Pancreas (tissue), 10 donors: Measurements from ENCODE around the gene GCC1. TPM values are rescaled to one million over a fixed set of nuclear protein-coding genes. Genes with fewer than 3 reads are reported as not detected.

Experiments used
- ATAC-seq, 4 donors: fragments of 200-7000 bp; cut with Tn5 transposase; one replicate each; pipeline versions ENCODE4 v1.8.0 to v1.9.1; 2020; ENCODE audit warnings: mild to moderate bottlenecking in 4 of 4, moderate library complexity in 4 of 4
- DNase-seq, 6 donors: peaks; one replicate each; pipeline ENCODE4 v3.0.0-alpha.2; 2020
- FAIRE-seq: peaks from 2 replicates; lab custom pipeline; 2012; peaks lifted over from hg19 to GRCh38; lab: Jason Lieb, UNC
- H3K27ac ChIP-seq, 4 donors: fragments of 200-600 bp; sonication (generic); 1 replicate in 3 of 4; 2 replicates in 1 of 4; pipeline versions ENCODE4 v1.5.0 to v1.8.0; 2020
- H3K27me3 ChIP-seq, 4 donors: fragments of 200-600 bp; one replicate each; pipeline ENCODE4 v1.8.0; 2021
- H3K36me3 ChIP-seq, 3 donors: fragments of 200-600 bp; sonication (generic) in 1 of 3; one replicate each; pipeline versions ENCODE4 v1.5.0 to v1.8.0; 2020 to 2021
- H3K4me1 ChIP-seq, 3 donors: fragments of 200-600 bp; one replicate each; pipeline ENCODE4 v1.8.0; 2021
- H3K4me3 ChIP-seq, 4 donors: fragments of 200-600 bp; sonication (generic) in 2 of 4; one replicate each; pipeline versions ENCODE4 v1.5.0 to v1.8.0; 2020 to 2021
- H3K9me3 ChIP-seq, 4 donors: fragments of 200-600 bp; one replicate each; pipeline ENCODE4 v1.8.0; 2021
- WGBS, 2 donors: extraction: QIAGEN DNeasy Blood & Tissue Kit; methylation state at CpG; one replicate each; pipeline ENCODE4 v1.1.7; 2013; 5-methylcytosine and 5-hydroxymethylcytosine counted together
- intact Hi-C, 3 donors: fragments of 100-400 bp; cut with DNase I; formaldehyde crosslinking; loops; one replicate each; pipeline versions ENCODE4 v1.11.1 to v1.14.2; 2022
- polyA plus RNA-seq, 2 donors: library from polyadenylated mRNA; stranded (reverse); fragments of 200-250 nt; gene quantifications; one replicate each; pipeline ENCODE4 v1.2.3, GENCODE V29; 2013
- total RNA-seq, 6 donors: library from RNA; stranded (reverse); fragmentation: NEBNext Ultra II Directional in 4 of 6; extraction: Animal tissue kit (Norgen Biotek cat#: 25700) in 4 of 6; gene quantifications; one replicate each; pipeline versions ENCODE4 v1.2.1 to v1.2.4, GENCODE V29; 2021 to 2023
- TF ChIP-seq, protein P1 (sequence below), 4 donors: fragments of 200-600 bp; sonication (generic) in 3 of 4; IDR thresholded peaks; one replicate each; pipeline versions ENCODE4 v1.5.0 to v1.8.0; 2021; ENCODE audit warnings: antibody characterized with exemption in 4 of 4
- donor health status: healthy with polysubstance abuse.
- donor health status: DM: no; HTN: no; CAD: no; lungs with moderate emphysema.
- donor health status: DM: no; HTN: no; CAD: no.
- donor health status: control.
- donor health status: control.
- donor health status: Bipolar disorder and iron deficiency.
- donor health status: DM: yes; HTN: yes; CAD: no.
- donor health status: DM: no; HTN: no; CAD: no.
- donor health status: DM: no; HTN: no; CAD: no.
- donor health status: DM: yes; HTN: yes; CAD: no.

Gene GCC1
- total and polyA plus RNA-seq, 8 donors: 4.3 to 12.2 (median 6.7) TPM

DNA sequence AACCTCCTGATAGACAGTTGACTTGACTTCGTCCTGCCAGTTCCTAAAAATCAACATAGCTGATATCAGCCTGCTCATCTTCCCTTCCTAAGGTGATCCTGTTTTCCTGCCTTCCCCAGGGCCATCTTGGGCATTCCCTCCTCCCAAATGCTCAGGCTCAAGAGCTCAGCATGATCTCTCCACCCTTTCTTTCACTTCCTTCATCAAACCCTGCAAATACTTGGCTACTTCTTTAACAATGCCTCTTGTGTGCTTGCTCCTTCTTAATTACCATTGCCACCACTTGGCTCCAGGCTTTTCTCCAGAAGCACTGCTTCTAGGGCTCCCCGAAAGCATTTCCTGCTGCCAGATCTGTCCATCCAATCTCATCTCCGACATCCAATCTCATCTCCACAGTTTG lies 15.5 kb upstream of the GCC1 start:
- TF ChIP-seq, protein P1, sequence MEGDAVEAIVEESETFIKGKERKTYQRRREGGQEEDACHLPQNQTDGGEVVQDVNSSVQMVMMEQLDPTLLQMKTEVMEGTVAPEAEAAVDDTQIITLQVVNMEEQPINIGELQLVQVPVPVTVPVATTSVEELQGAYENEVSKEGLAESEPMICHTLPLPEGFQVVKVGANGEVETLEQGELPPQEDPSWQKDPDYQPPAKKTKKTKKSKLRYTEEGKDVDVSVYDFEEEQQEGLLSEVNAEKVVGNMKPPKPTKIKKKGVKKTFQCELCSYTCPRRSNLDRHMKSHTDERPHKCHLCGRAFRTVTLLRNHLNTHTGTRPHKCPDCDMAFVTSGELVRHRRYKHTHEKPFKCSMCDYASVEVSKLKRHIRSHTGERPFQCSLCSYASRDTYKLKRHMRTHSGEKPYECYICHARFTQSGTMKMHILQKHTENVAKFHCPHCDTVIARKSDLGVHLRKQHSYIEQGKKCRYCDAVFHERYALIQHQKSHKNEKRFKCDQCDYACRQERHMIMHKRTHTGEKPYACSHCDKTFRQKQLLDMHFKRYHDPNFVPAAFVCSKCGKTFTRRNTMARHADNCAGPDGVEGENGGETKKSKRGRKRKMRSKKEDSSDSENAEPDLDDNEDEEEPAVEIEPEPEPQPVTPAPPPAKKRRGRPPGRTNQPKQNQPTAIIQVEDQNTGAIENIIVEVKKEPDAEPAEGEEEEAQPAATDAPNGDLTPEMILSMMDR (IDR thresholded peaks at IDR 0.05): no peak
- H3K4me3 ChIP-seq: no peak overlapping the region
- no peak for DNase-seq
- no peaks in the 10 kb centered on the region for H3K36me3 ChIP-seq
- H3K4me1 ChIP-seq: no peaks in the 10 kb centered on the region
- intact Hi-C loops: no loop called here
- FAIRE-seq: no peak
- WGBS, 2 donors: 79 to 88% methylated on average over 3 of the region's 3 CpGs
- H3K27me3 ChIP-seq: no peaks in the 10 kb centered on the region
- H3K27ac ChIP-seq: no peak overlapping the region
- no peaks in the 10 kb centered on the region for H3K9me3 ChIP-seq
- no peak for ATAC-seq

DNA sequence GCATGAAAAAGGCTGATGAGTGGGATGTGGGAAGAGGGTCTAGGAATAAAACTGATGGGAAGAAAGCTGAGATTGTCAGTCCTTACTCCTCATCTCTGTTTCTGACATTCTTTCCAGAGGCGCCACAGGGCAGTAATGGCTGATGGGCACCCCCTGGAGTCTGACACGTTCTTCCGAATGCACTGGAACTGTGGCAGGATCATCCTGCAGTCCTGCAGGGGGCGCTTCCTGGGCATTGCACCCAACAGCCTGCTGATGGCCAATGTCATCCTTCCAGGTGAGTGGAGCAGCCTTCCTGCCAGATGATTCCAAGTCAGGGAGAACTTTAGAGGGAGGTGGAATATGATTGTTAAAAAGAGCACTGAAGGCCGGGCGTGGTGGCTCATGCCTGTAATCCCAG lies 12.9 kb upstream of the GCC1 start:
- DNase-seq: no peak
- WGBS, 2 donors: 66 to 67% methylated on average over 6 of the region's 6 CpGs
- intact Hi-C loops: no loop called here
- Histone ChIP-seq H3K9me3 (no peaks in the 10 kb centered on the region), H3K27me3 (no peaks in the 10 kb centered on the region), H3K27ac (no peak overlapping the region), H3K36me3 (no peaks in the 10 kb centered on the region), H3K4me1 (peaks cover 0 to 9% (median 9%) of the 10 kb centered on the region in 3 donors), H3K4me3 (no peak overlapping the region)
- FAIRE-seq: no peak
- TF ChIP-seq, protein P1 (IDR thresholded peaks at IDR 0.05): no peak
- ATAC-seq: no peak

DNA sequence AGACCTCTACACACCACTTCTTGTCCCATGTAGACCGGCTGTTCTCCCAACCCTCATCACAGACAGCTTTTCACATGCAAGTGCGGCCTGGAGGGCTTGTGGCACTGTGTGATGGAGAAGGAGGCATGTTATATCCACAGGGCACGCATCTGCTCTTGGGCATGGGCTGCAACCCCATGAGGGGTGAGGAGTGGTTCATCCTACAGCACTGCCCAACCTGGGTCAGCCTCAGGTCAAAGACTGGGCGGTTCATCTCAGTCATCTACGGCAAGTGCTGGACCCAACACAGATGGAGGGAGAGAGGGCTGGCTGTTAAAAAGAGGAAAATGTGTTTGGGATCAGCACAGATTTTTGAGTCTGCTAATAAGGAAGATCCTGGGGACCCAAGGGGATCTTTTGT lies 10.3 kb upstream of the GCC1 start:
- Histone ChIP-seq H3K4me3 (no peak overlapping the region), H3K4me1 (peaks cover 8 to 21% (median 16%) of the 10 kb centered on the region in 3 donors), H3K9me3 (no peaks in the 10 kb centered on the region), H3K36me3 (peaks cover 4 to 11% (median 9%) of the 10 kb centered on the region in 3 donors), H3K27ac (no peak overlapping the region), H3K27me3 (no peaks in the 10 kb centered on the region)
- FAIRE-seq (no peak), ATAC-seq (no peak), DNase-seq (no peak)
- intact Hi-C loops: no loop called here
- TF ChIP-seq, protein P1 (IDR thresholded peaks at IDR 0.05): no peak
- WGBS, 2 donors: 95% methylated on average over 5 of the region's 5 CpGs

DNA sequence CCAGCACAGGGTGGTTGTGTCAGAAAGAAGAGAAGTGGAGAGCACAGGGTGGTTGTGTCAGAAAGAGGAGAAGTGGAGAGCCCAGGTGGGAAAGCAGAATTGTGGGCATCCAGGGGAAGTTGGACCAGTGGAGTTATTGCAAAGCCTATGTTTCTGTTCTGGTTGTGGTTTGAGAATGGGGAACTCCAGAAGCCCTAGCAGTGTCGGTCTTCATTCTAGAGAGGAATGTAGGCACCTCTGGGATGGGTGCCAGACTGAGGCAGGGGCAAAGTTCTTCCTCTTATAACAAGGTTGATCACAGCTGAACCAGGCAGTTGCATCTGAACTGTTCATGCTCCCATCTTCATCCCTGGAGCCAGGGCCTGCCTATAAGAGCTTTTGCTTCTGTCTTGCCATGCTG lies 9.1 kb upstream of the GCC1 start:
- TF ChIP-seq, protein P1 (IDR thresholded peaks at IDR 0.05): no peak
- ATAC-seq: peak in 2 of 4 donors; percentile 50 to 56
- Histone ChIP-seq H3K9me3 (no peaks in the 10 kb centered on the region), H3K27me3 (no peaks in the 10 kb centered on the region), H3K36me3 (peaks cover 4 to 20% (median 10%) of the 10 kb centered on the region in 3 donors), H3K27ac (peak overlapping the region in 2 of 4 donors; percentile 66 to 73), H3K4me3 (no peak overlapping the region), H3K4me1 (peaks cover 14 to 28% (median 24%) of the 10 kb centered on the region in 3 donors)
- DNase-seq: peak in 3 of 6 donors; percentile 45 to 70 (median 55)
- WGBS, 2 donors: 5 to 11% methylated on average over 1 of the region's 1 CpG
- no peak for FAIRE-seq
- intact Hi-C loops: no loop called here

DNA sequence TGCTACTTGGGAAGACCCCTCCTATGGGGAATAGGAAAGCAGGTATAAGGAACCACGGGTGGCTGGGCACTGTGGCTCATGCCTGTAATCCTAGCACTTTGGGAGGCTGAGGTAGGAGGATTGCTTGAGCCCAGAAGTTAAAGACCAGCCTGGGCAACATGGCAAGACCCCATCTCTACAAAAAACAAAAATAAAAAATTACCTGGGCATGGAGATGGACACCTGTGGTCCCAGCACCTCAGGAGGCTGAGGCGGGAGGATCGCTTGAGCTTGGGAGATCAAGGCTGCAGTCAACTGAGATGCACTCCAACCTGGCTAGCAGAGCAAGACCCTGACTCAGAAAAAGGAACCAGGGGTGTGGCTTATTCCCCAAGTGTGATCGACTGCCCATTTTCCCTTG lies 7.2 kb upstream of the GCC1 start:
- H3K9me3 ChIP-seq: no peaks in the 10 kb centered on the region
- ATAC-seq (no peak), FAIRE-seq (no peak), DNase-seq (no peak)
- peaks cover 4 to 20% (median 10%) of the 10 kb centered on the region in 3 donors for H3K36me3 ChIP-seq
- peaks cover 17 to 36% (median 24%) of the 10 kb centered on the region in 3 donors for H3K4me1 ChIP-seq
- H3K27ac ChIP-seq: peak overlapping the region; percentile 47 to 73 (median 64)
- intact Hi-C loops: no loop called here
- no peak overlapping the region for H3K4me3 ChIP-seq
- TF ChIP-seq, protein P1 (IDR thresholded peaks at IDR 0.05): no peak
- no peaks in the 10 kb centered on the region for H3K27me3 ChIP-seq
- WGBS, 2 donors: 74 to 75% methylated on average over 4 of the region's 4 CpGs
